BLaER1 treated with 17β-estradiol and CSF1 and Interleukin-3, amounts not matched to agents 10 nM and 100 nM (cell line): Measurements from ENCODE around the gene DYNC1H1.
"Not testable (repeated sequence)": the region's sequence is repeated elsewhere in the genome, so short reads cannot be mapped to it uniquely, and the experiment has no call there.

Source experiments
- H3K27ac ChIP-seq, 11 experiments: shearing (Covaris generic); formaldehyde crosslinking; 2 replicates each; pipeline ENCODE4 v1.8.1; 2022
- H3K27me3 ChIP-seq, 11 experiments: shearing (Covaris generic); formaldehyde crosslinking; 2 replicates each; pipeline ENCODE4 v1.8.1; 2022
- H3K36me3 ChIP-seq, 11 experiments: shearing (Covaris generic); formaldehyde crosslinking; 2 replicates each; pipeline ENCODE4 v1.8.1; 2022
- H3K4me1 ChIP-seq, 10 experiments: shearing (Covaris generic); formaldehyde crosslinking; 2 replicates each; pipeline ENCODE4 v1.8.1; 2022
- H3K4me2 ChIP-seq, 11 experiments: shearing (Covaris generic); formaldehyde crosslinking; 2 replicates each; pipeline ENCODE4 v1.8.1; 2022
- H3K4me3 ChIP-seq, 10 experiments: shearing (Covaris generic); formaldehyde crosslinking; 2 replicates each; pipeline ENCODE4 v1.8.1; 2022
- H3K9ac ChIP-seq, 11 experiments: shearing (Covaris generic); formaldehyde crosslinking; 2 replicates each; pipeline ENCODE4 v1.8.1; 2022
- H3K9me3 ChIP-seq, 11 experiments: shearing (Covaris generic); formaldehyde crosslinking; replicated peaks in 1 of 11; 2 replicates each; pipeline ENCODE4 v1.8.1; 2022
- H4K20me1 ChIP-seq, 11 experiments: shearing (Covaris generic); formaldehyde crosslinking; 2 replicates each; pipeline ENCODE4 v1.8.1; 2022
- Cebpa-rat ChIP-seq, 11 experiments: shearing (Covaris generic); IDR thresholded peaks; 2 replicates each; pipeline ENCODE4 v1.8.1; 2022

The DYNC1H1 gene

DNA sequence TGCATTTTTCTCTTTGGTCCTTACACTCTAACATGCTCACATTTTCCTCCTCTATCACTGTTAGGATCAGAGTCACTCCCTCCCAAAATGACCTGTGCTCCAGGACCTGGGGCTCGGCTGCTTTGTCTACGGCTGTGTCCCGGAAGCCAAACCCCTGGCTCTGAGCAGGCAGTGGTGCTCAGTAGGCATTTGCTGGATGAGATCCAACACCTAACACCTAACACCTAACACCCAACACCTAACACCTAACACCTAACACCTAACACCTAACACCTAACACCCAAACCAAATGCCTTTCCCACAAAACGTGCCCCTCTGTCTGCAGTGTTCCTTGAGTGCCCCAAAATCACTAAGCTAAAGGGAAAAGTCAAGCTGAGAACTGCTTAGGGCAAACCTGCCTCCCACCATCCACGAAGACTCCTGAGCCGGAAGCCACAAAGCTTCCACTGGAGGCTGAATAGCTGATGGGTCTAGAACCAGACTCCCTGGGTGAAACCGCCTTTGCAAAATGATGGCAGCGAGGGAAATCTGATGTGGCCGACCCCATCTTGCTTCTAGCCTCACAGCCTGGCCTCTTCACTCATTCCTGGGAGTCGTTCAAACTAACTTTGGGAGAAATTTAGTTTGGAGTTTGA is 93.2 kb downstream of the DYNC1H1 start:
- H4K20me1 ChIP-seq: peaks cover 0 to 33% (median 10%) of the 10 kb centered on the region in 11 experiments; a peak in 6 of 22 replicates
- H3K9ac ChIP-seq: no peak overlapping the region
- no peak overlapping the region for H3K4me2 ChIP-seq
- H3K4me3 ChIP-seq: no peak overlapping the region
- H3K27me3 ChIP-seq: no peaks in the 10 kb centered on the region
- no peak overlapping the region for H3K27ac ChIP-seq
- H3K9me3 ChIP-seq: no peaks in the 10 kb centered on the region
- TF ChIP-seq Cebpa-rat (IDR thresholded peaks at IDR 0.05): no peak
- H3K36me3 ChIP-seq: peaks cover 16 to 37% (median 28%) of the 10 kb centered on the region in 11 experiments
- peaks cover 0 to 3% (median under 1%) of the 10 kb centered on the region in 10 experiments; a peak in 2 of 20 replicates for H3K4me1 ChIP-seq

DNA sequence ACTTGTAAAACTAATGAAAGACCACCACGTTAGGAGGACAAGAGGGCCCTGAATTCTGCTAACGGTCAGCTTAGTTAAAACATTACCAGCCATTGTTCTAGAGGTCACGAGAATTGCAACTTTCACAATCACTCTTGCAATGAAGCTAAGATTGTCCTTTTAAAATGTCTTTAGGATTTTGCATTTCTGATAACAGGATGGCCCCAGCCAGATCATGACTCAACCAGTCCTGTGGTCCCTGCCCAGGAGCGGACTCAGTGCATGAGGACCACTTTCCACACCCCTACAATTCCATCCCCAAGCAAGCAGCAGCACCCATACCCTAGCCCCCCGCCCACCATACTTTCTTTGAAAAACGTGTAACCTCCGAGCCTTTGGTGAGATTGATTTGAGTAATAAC is 93.8 kb downstream of the DYNC1H1 start:
- Histone ChIP-seq H3K4me3 (no peak overlapping the region), H3K27me3 (no peaks in the 10 kb centered on the region), H3K4me1 (peaks cover 0 to 4% (median 2%) of the 10 kb centered on the region in 10 experiments; a peak in 3 of 20 replicates), H3K27ac (no peak overlapping the region), H3K36me3 (peaks cover 13 to 32% (median 23%) of the 10 kb centered on the region in 11 experiments), H3K4me2 (no peak overlapping the region), H3K9ac (no peak overlapping the region), H3K9me3 (no peaks in the 10 kb centered on the region), H4K20me1 (peaks cover 0 to 30% (median 8%) of the 10 kb centered on the region in 11 experiments; a peak in 4 of 22 replicates)
- no peak for TF ChIP-seq Cebpa-rat (IDR thresholded peaks at IDR 0.05)

DNA sequence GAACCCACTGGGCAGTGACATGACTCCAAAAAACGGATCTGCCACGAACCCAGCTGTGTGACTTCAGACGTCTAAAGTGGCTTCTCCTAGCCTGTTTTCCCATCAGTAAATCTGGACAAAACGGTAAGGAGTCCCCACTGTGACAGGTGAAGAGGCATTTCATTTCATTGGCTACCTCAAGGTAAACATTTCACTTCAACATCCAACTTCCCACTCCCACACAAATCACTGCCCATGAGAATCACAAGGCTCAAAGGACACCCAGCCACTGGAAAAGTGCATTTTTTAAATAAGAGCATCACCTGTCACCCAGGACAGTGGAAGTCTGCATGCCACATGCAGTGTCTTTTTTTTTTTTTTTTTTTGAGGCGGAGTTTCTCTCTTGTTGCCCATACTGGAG is 94.6 kb downstream of the DYNC1H1 start:
- Histone ChIP-seq H3K4me2 (no peak overlapping the region), H4K20me1 (peaks cover 0 to 27% (median 7%) of the 10 kb centered on the region in 11 experiments; a peak in 4 of 22 replicates), H3K9me3 (no peaks in the 10 kb centered on the region), H3K27ac (no peak overlapping the region), H3K9ac (no peak overlapping the region), H3K4me1 (peaks cover 0 to 4% (median 2%) of the 10 kb centered on the region in 10 experiments; a peak in 3 of 20 replicates), H3K36me3 (peaks cover 10 to 24% (median 16%) of the 10 kb centered on the region in 11 experiments), H3K27me3 (no peaks in the 10 kb centered on the region), H3K4me3 (no peak overlapping the region)
- TF ChIP-seq Cebpa-rat (IDR thresholded peaks at IDR 0.05): no peak

DNA sequence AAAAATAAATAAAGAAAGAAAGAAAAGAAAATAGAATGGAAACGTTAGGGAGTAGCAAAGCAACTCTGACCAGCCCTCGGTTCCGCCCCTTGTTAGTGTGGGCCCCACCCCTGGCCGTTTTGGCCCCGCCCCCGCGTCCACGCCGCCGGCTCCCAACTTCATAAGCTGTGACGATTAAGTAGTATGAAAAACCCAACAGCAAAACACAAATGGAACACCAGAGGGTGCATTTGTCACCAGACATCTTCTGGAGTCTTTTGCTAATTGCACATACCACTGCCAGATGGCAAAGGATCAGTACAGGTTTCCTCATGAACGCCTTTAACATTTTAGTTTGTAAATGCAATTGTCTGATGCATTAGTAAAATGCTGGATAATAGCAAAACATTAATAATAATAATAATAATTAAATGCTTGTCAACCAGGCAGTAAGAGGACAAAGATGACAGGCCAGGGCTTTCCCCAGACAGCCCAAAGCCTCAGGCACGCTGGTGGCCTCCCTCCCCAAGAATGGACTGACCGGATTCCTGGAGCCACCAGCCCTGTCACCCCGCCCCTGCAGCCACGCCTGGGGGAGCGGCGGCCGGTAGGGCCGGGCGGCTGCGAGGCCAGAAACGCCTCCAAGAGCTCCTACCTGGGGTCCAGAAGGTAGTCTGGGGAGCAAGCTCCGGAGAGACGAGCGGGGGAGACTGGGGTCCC is 98.9 kb downstream of the DYNC1H1 start:
- Histone ChIP-seq H3K9ac (no peak overlapping the region; a peak in 1 of 22 replicates), H3K27me3 (no peaks in the 10 kb centered on the region), H3K4me2 (peak overlapping the region in 3 of 11 experiments; percentile 17 to 46 (median 35); a peak in 3 of 22 replicates), H3K27ac (no peak overlapping the region), H3K4me3 (no peak overlapping the region), H3K4me1 (peaks cover 0 to 4% (median 2%) of the 10 kb centered on the region in 10 experiments; a peak in 4 of 20 replicates), H3K9me3 (no peaks in the 10 kb centered on the region; a peak in 1 of 22 replicates), H4K20me1 (no peaks in the 10 kb centered on the region; a peak in 1 of 22 replicates), H3K36me3 (no peaks in the 10 kb centered on the region)
- TF ChIP-seq Cebpa-rat (IDR thresholded peaks at IDR 0.05): no peak

DNA sequence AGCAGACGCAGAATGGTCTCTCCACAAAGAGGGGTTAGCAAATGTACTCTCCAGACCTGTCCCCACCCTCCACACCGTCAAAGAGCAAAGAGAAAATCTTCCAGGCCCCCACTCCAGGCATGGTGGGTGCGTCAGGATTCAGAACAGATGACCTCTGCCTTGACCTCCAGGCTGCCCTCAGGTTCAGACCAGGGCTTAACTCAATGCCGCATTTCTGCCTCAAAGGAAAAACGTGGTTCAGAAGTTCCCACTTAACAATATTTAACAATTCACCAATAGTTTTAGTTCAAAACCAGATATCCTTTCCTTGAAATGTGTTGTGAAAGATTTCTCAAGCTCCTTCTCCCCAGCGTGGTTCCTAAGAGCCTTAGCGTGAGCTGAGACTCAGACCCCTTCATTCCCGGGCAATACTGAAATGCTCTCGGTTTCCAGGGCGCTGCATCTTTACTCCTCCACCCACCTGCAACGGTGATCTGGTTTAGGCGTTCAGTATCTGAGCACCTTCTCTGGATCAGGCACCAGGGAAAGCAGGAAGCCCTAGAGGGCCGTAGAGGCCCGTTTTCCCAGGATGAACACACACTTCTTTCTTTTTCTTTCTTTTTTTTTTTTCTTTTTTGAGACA is 99.5 kb downstream of the DYNC1H1 start:
- Histone ChIP-seq H3K4me1 (peaks cover 0 to 4% (median 2%) of the 10 kb centered on the region in 10 experiments; a peak in 4 of 20 replicates), H3K4me3 (no peak overlapping the region), H4K20me1 (no peaks in the 10 kb centered on the region; a peak in 1 of 22 replicates), H3K36me3 (no peaks in the 10 kb centered on the region), H3K4me2 (no peak overlapping the region), H3K27me3 (no peaks in the 10 kb centered on the region), H3K9me3 (no peaks in the 10 kb centered on the region; a peak in 1 of 22 replicates), H3K27ac (no peak overlapping the region), H3K9ac (no peak overlapping the region; a peak in 1 of 22 replicates)
- no peak for TF ChIP-seq Cebpa-rat (IDR thresholded peaks at IDR 0.05)

DNA sequence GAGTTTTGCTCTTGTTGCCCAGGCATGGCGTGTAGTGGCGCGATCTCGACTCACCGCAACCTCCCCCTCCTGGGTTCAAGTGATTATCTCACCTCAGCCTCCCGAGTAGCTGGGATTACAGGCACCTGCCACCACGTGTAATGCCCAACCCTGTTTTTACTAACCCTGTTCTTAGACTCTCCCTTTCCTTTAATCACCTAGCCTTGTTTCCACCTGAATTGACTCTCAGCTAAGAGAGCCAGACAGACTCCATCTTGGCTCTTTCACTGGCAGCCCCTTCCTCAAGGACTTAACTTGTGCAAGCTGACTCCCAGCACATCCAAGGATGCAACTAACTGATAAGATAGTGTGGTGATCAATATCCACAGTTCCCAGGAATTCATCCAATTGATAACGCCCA is 100.2 kb downstream of the DYNC1H1 start:
- not testable (repeated sequence) for H3K9ac ChIP-seq, H3K27me3 ChIP-seq, H3K27ac ChIP-seq, H3K4me1 ChIP-seq, H3K9me3 ChIP-seq, H3K4me2 ChIP-seq, H4K20me1 ChIP-seq, H3K4me3 ChIP-seq, H3K36me3 ChIP-seq

DNA sequence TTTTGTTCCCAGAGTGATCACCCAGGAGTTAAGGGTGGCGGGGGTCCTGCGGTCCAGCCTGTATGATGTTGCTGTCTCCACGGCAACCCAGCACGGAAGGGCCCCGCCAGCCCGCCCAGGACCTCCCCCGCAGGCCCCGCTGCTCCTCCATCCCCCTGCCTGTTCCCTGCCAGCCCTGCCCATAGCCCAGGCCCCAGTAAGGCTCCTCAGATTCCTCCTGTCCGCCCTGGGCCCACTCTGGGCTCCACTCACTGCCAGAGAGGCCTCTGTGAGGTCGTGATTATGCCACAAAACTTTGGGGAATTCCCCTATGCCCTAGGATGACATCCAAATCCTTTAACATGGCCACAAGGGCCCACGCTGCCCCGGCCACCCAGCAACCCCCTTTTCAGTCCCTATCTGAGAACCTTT is 101.7 kb downstream of the DYNC1H1 start:
- H3K4me2 ChIP-seq: 0 out of 22 replicates have a peak overlapping the region, but pooled peaks of 1 of the 11 experiments have one; percentile 10
- H3K27me3 ChIP-seq: no peaks in the 10 kb centered on the region
- no peaks in the 10 kb centered on the region; a peak in 2 of 22 replicates for H3K9me3 ChIP-seq
- no peaks in the 10 kb centered on the region; a peak in 1 of 22 replicates for H4K20me1 ChIP-seq
- H3K4me3 ChIP-seq: no peak overlapping the region
- H3K9ac ChIP-seq: no peak overlapping the region
- TF ChIP-seq Cebpa-rat (IDR thresholded peaks at IDR 0.05): no peak
- no peak overlapping the region for H3K27ac ChIP-seq
- peaks cover 0 to 5% (median 0%) of the 10 kb centered on the region in 11 experiments; a peak in 1 of 22 replicates for H3K36me3 ChIP-seq
- peaks cover 0 to 7% (median 3%) of the 10 kb centered on the region in 10 experiments; a peak in 9 of 20 replicates for H3K4me1 ChIP-seq

DNA sequence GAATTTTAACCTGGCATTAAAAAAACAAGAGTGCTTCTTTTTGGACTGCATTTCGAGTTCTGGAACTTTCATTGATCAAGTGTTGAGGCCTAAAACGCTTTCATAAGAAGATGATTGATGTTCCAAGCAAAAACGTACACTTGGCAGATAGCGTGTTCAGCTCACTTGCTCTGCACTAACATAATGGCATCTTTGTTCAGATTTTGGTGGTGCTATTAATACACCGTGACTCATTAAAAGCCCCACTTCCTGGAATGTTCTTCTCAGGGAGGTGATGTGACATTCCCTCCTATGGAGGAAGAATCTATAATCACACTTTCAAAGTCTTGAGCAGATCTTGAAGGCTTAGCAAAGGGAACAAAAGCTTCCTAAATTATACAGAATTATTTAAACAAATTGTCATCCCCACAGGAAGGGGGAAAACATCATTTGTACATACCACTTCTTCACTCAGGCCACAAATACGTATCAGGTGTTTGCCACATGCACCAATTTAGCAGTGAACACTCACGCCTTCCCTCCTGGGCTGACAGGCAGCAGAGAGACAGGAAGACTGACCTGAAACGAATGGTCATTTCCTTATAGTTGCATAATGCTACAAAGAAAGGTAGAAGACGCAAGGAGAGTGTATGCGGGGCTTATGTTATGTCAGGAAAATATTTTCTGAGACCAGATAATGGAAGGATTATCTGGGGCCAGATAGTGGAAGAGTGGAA is 107.1 kb downstream of the DYNC1H1 start:
- Histone ChIP-seq H4K20me1 (peaks cover 0 to 11% (median 0%) of the 10 kb centered on the region in 11 experiments; a peak in 4 of 22 replicates), H3K36me3 (peaks cover 0 to 26% (median 12%) of the 10 kb centered on the region in 11 experiments; a peak in 15 of 22 replicates), H3K27ac (no peak overlapping the region; a peak in 1 of 22 replicates), H3K4me2 (peak overlapping the region in 8 of 11 experiments; percentile 25 to 71 (median 46); a peak in 15 of 22 replicates), H3K27me3 (no peaks in the 10 kb centered on the region), H3K9ac (peak overlapping the region in 1 of 11 experiments; percentile 45; a peak in 1 of 22 replicates), H3K4me3 (no peak overlapping the region), H3K9me3 (no peaks in the 10 kb centered on the region; a peak in 2 of 22 replicates), H3K4me1 (peaks cover 10 to 17% (median 13%) of the 10 kb centered on the region in 10 experiments; a peak in 18 of 20 replicates)
- TF ChIP-seq Cebpa-rat (IDR thresholded peaks at IDR 0.05): no peak
